Neural cell (in vitro differentiated cells): ENCODE results near the gene FILIP1L.

Experiments used
- EP300 ChIP-seq: fragments of 450-650 bp; conservative IDR thresholded peaks from 2 replicates; pipeline ENCODE4 v1.6.1; 2014; ENCODE audit warnings: antibody characterized with exemption, mild to moderate bottlenecking, moderate library complexity; ENCODE audit not compliant: poor library complexity, severe bottlenecking
- EZH2 ChIP-seq: fragments of 200-600, 300-800 bp; shearing (Covaris generic), sonication (generic); IDR thresholded peaks from 2 replicates; pipeline ENCODE4 v1.6.1; 2014; ENCODE audit warnings: antibody characterized with exemption, low read length, borderline replicate concordance, mild to moderate bottlenecking; ENCODE audit not compliant: insufficient read depth, poor library complexity, severe bottlenecking
- MXI1 ChIP-seq: fragments of 450-650 bp; conservative IDR thresholded peaks from 2 replicates; pipeline ENCODE4 v1.6.1; 2014; ENCODE audit warnings: antibody characterized with exemption, mild to moderate bottlenecking; ENCODE audit not compliant: poor library complexity, severe bottlenecking
- POLR2AphosphoS5 ChIP-seq: IDR thresholded peaks from 2 replicates; pipeline ENCODE4 v1.6.1; 2012
- REST ChIP-seq: IDR thresholded peaks from 2 replicates; pipeline ENCODE4 v1.6.1; 2012; ENCODE audit warnings: borderline replicate concordance
- SMC3 ChIP-seq: fragments of 450-650 bp; conservative IDR thresholded peaks from 2 replicates; pipeline ENCODE4 v1.6.1; 2014; ENCODE audit warnings: antibody characterized with exemption, mild to moderate bottlenecking, moderate library complexity; ENCODE audit not compliant: poor library complexity
- TAF1 ChIP-seq: IDR thresholded peaks from 2 replicates; pipeline ENCODE4 v1.6.1; 2012; ENCODE audit warnings: low read depth
- TF ChIP-seq, protein P1 (sequence below): fragments of 450-650 bp; IDR thresholded peaks from 2 replicates; pipeline ENCODE4 v1.5.1; 2014; ENCODE audit warnings: antibody characterized with exemption, mild to moderate bottlenecking, moderate library complexity; ENCODE audit not compliant: poor library complexity, severe bottlenecking

DNA sequence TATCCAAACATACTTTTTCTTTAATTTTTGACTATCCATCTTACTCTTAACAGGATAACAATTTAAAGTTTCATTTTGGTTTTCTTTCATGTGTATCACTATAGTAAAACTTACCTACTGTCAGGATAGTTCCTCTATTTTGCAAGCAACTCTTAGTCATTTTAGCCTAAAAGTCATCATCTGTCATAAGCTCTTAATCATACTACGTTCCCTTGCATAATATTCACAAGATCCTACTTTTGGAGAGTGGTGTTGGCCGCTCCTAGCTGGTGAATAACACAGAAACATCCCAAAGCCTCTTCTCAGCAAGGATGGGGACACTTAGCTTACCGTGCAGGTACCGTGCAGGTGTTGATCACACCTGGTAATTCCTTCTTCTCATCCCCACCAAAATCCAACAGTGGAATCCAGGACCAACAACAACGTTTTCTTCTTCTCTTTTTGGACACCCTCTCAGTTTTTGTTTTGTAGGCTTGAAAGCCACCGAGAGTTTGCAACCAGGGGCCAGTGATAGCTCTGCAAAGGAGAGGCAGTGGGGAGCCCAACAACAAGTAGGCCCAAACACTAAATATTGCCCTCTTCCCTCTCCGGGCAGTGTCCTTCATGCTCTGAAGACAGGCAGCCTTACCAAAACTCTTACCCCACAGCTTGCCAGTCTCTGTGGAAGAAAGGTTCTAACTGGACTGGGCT lies 433 bp downstream of the FILIP1L start:
- TF ChIP-seq EP300 (no peak), POLR2AphosphoS5 (no peak), REST (no peak), EZH2 (no peak), SMC3 (no peak), TAF1 (no peak), MXI1 (no peak)
- TF ChIP-seq, protein P1, sequence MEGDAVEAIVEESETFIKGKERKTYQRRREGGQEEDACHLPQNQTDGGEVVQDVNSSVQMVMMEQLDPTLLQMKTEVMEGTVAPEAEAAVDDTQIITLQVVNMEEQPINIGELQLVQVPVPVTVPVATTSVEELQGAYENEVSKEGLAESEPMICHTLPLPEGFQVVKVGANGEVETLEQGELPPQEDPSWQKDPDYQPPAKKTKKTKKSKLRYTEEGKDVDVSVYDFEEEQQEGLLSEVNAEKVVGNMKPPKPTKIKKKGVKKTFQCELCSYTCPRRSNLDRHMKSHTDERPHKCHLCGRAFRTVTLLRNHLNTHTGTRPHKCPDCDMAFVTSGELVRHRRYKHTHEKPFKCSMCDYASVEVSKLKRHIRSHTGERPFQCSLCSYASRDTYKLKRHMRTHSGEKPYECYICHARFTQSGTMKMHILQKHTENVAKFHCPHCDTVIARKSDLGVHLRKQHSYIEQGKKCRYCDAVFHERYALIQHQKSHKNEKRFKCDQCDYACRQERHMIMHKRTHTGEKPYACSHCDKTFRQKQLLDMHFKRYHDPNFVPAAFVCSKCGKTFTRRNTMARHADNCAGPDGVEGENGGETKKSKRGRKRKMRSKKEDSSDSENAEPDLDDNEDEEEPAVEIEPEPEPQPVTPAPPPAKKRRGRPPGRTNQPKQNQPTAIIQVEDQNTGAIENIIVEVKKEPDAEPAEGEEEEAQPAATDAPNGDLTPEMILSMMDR = no peak
